Adrenal gland (tissue), 5 donors: ENCODE data around the gene CTTNBP2NL.

ENCODE experiments used
- POLR2A ChIP-seq, 2 donors: fragments of 450-650 bp; IDR thresholded peaks; one replicate each; pipeline ENCODE4 v1.6.1; 2017; ENCODE audit warnings: antibody characterized with exemption in 2 of 2, mild to moderate bottlenecking in 2 of 2, moderate library complexity in 1 of 2
- TF ChIP-seq, protein P1 (sequence below), 6 experiments: fragments of 450-650 bp in 4 of 6; fragments of 200-600 bp in 2 of 6; sonication (generic) in 1 of 6; IDR thresholded peaks; 1 replicate in 5 of 6; 2 replicates in 1 of 6; pipeline versions ENCODE4 v1.5.1 to v1.8.0; 2016 to 2021; ENCODE audit warnings: antibody characterized with exemption in 6 of 6, mild to moderate bottlenecking in 2 of 6, moderate library complexity in 1 of 6
- donor health status: DM: no; HTN: no; CAD: no.

DNA sequence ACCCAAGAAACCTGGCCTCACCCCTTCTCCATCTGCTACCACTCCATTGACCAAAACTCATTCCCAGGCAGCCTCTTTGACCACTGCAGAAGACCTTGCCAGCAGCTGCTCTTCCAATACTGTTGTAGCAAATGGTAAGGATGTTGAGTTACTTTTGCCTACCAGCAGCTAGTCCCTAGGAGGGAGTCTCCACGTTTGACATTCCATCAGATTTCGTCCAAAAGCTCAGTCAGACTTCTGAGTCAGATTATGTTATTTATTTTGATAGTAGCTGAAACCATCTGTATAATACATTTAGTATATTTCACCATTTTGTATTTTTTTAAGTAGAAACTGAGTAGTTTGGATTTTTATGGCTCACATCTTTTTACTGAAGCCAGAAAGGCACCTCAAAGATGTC lies 61.2 kb downstream of the CTTNBP2NL start:
- TF ChIP-seq POLR2A (IDR thresholded peaks at IDR 0.05): no peak
- TF ChIP-seq, protein P1, sequence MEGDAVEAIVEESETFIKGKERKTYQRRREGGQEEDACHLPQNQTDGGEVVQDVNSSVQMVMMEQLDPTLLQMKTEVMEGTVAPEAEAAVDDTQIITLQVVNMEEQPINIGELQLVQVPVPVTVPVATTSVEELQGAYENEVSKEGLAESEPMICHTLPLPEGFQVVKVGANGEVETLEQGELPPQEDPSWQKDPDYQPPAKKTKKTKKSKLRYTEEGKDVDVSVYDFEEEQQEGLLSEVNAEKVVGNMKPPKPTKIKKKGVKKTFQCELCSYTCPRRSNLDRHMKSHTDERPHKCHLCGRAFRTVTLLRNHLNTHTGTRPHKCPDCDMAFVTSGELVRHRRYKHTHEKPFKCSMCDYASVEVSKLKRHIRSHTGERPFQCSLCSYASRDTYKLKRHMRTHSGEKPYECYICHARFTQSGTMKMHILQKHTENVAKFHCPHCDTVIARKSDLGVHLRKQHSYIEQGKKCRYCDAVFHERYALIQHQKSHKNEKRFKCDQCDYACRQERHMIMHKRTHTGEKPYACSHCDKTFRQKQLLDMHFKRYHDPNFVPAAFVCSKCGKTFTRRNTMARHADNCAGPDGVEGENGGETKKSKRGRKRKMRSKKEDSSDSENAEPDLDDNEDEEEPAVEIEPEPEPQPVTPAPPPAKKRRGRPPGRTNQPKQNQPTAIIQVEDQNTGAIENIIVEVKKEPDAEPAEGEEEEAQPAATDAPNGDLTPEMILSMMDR (IDR thresholded peaks at IDR 0.05): no peak
